HEK293T (cell line): ENCODE measurements around the gene DLD.
"Not testable (repeated sequence)": the region's sequence is repeated elsewhere in the genome, so short reads cannot be mapped to it uniquely, and the experiment has no call there.

Source experiments
- CTCF ChIA-PET: fragments of 350-600 bp; formaldehyde crosslinking; extraction: SDS; loops from one replicate; lab custom pipeline; 2021; ENCODE audit warnings: antibody characterized with exemption, inconsistent platforms; lab: Yijun Ruan, JAX
- POLR2A ChIA-PET: fragments of 350-600 bp; formaldehyde crosslinking; extraction: SDS; loops from one replicate; lab custom pipeline; 2020; ENCODE audit warnings: antibody characterized with exemption, inconsistent platforms; lab: Yijun Ruan, JAX
- DNase-seq: peaks from one replicate; pipeline ENCODE4 v3.0.0; 2012; ENCODE audit warnings: mixed read lengths; ENCODE audit errors: extremely low spot score
- ARNT ChIP-seq: fragments of 450-650 bp; IDR thresholded peaks from 2 replicates; pipeline ENCODE4 v1.6.1; 2017; ENCODE audit warnings: mild to moderate bottlenecking
- BHLHE40 ChIP-seq: fragments of 450-650 bp; IDR thresholded peaks from 2 replicates; pipeline ENCODE4 v1.6.1; 2016; ENCODE audit warnings: mild to moderate bottlenecking, moderate library complexity, borderline replicate concordance
- CTBP1 ChIP-seq: fragments of 450-650 bp; IDR thresholded peaks from 2 replicates; pipeline ENCODE4 v1.6.1; 2016; ENCODE audit warnings: borderline replicate concordance
- ELF4 ChIP-seq: fragments of 450-650 bp; IDR thresholded peaks from 2 replicates; pipeline ENCODE4 v1.6.1; 2017; ENCODE audit warnings: antibody characterized with exemption
- FOXA1 ChIP-seq: fragments of 450-650 bp; IDR thresholded peaks from 2 replicates; pipeline ENCODE4 v1.6.1; 2016; ENCODE audit warnings: mild to moderate bottlenecking
- FOXK2 ChIP-seq: fragments of 450-650 bp; IDR thresholded peaks from 2 replicates; pipeline ENCODE4 v1.6.1; 2016; ENCODE audit warnings: mild to moderate bottlenecking
- FOXM1 ChIP-seq: fragments of 450-650 bp; IDR thresholded peaks from 2 replicates; pipeline ENCODE4 v1.6.1; 2017; ENCODE audit warnings: mild to moderate bottlenecking, borderline replicate concordance
- HDGF ChIP-seq: fragments of 450-650 bp; IDR thresholded peaks from 2 replicates; pipeline ENCODE4 v1.6.1; 2017; ENCODE audit warnings: antibody characterized with exemption, borderline replicate concordance
- L3MBTL2 ChIP-seq: fragments of 450-650 bp; conservative IDR thresholded peaks from 2 replicates; pipeline ENCODE4 v1.6.1; 2016; ENCODE audit warnings: mild to moderate bottlenecking
- LEF1 ChIP-seq: fragments of 450-650 bp; IDR thresholded peaks from 2 replicates; pipeline ENCODE4 v1.6.1; 2017; ENCODE audit warnings: mild to moderate bottlenecking, borderline replicate concordance
- NFRKB ChIP-seq: fragments of 450-650 bp; IDR thresholded peaks from 2 replicates; pipeline ENCODE4 v1.6.1; 2016; ENCODE audit warnings: mild to moderate bottlenecking, moderate library complexity
- SP1 ChIP-seq: fragments of 450-650 bp; IDR thresholded peaks from 2 replicates; pipeline ENCODE4 v1.6.1; 2017
- SUZ12 ChIP-seq: fragments of 450-650 bp; IDR thresholded peaks from 2 replicates; pipeline ENCODE4 v1.6.1; 2016; ENCODE audit warnings: mild to moderate bottlenecking
- TARDBP ChIP-seq: fragments of 450-650 bp; IDR thresholded peaks from 2 replicates; pipeline ENCODE4 v1.6.1; 2016
- ZNF384 ChIP-seq: fragments of 450-650 bp; IDR thresholded peaks from 2 replicates; pipeline ENCODE4 v1.6.1; 2016
- TF ChIP-seq, protein P1 (sequence below): fragments of 450-650 bp; IDR thresholded peaks from 2 replicates; pipeline ENCODE4 v1.6.1; 2016

The DLD gene

DNA sequence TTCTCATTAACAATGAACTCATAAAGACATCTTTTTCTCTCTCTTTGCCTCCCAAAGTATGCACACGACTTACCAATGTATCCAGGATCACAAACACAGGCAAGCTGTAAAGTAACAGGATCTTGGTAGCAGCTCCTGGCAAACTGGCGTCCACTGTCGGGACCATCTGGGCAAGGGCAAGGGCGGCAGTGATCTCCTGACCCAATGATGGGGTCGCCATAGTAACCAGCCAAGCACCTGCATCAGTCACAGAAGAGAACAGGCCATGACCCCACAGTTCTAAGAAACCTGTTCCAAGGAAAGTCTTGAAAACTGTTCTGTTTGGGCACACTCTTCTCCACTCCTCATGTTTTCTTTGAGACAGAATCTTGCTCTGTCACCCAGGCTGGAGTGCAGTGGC is 64.4 kb downstream of the DLD start:
- CTCF ChIA-PET = no interaction called here
- DNase-seq = no peak

DNA sequence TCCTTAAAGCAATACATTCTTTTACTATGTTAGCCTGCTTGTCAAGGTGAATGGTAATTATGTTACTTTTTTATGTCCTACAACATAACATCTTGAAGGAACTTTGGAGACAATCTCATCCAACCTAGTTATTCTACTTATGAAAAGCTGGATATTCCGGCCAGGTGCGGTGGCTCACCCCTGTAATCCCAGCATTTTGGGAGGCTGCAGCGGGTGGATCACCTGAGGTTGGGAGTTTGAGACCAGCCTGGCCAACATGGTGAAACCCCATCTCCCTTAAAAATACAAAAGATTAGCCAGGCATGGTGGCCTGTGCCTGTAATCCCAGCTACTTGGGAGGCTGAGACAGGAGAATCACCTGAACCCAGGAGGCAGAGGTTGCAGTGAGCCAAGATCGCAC is 66.0 kb downstream of the DLD start:
- DNase-seq, CTCF ChIA-PET, POLR2A ChIA-PET: not testable (repeated sequence)

More for the DNA sequence above, 64.4 kb downstream of the DLD start:
- TF ChIP-seq ELF4 (no peak), SUZ12 (no peak), L3MBTL2 (no peak), TARDBP (no peak), FOXM1 (no peak), CTBP1 (no peak), FOXA1 (no peak), ZNF384 (no peak), FOXK2 (no peak)
- TF ChIP-seq, protein P1, sequence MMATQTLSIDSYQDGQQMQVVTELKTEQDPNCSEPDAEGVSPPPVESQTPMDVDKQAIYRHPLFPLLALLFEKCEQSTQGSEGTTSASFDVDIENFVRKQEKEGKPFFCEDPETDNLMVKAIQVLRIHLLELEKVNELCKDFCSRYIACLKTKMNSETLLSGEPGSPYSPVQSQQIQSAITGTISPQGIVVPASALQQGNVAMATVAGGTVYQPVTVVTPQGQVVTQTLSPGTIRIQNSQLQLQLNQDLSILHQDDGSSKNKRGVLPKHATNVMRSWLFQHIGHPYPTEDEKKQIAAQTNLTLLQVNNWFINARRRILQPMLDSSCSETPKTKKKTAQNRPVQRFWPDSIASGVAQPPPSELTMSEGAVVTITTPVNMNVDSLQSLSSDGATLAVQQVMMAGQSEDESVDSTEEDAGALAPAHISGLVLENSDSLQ = no peak
- POLR2A ChIA-PET = no interaction called here

DNA sequence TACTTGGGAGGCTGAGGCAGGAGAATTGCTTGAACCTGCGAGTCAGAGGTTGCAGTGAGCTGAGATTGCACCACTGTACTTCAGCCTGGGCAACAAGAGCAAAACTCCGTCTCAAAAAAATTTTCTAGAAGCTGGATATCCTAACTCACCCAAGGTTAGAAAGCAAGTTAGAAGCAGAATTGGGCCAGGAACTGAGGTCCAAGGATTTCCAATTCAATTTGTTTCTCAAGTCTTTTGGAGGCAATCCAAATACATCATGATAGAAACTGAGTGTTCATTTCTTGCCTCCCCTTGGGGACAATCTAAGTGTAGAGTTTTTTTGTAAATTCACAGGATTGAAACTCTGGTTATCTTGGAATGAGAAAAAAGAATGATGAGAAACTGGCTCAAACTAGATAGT is 66.5 kb downstream of the DLD start:
- CTCF ChIA-PET = no interaction called here

DNA sequence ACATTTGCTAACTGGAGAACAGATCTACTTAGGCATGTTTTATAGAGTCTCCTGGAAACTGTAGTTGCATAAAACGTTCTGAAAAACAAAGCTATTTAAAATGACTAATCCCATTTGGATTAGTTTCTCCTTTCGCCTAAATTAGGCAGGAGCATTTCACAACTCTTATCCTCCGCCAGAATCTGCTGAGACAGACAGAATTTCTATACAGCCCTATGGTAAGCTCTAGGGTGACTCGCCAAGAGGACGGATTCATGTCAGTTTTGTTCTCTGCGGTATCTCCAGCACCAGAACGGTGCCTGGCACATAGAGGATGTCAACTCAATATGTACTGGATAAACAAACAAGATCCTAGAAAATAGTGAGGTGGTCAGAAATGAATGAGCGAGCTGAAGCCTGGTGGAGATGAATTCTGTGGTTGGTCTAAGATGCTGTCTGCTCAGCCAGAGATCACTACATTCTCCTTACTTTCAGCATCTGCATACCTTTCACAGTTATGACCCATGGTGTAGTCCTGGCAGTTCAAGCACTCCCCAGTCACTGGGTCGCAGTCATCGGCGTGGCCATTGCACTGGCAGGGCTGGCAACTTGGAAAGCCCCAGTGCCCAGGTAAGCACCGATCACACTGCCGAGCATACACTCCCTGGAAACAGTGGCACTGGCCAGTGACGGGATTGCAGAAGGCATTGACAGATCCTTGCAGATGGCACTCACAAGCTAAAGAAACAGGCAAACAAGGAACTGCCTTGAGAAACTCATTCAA is 68.0 kb downstream of the DLD start:
- ChIA-PET POLR2A (no interaction called here), CTCF (no interaction called here)
- no peak for DNase-seq
- TF ChIP-seq TARDBP (no peak), CTBP1 (no peak), ARNT (no peak), FOXM1 (no peak), NFRKB (no peak), BHLHE40 (no peak), FOXA1 (no peak), ZNF384 (no peak), SP1 (no peak), HDGF (no peak), SUZ12 (no peak), L3MBTL2 (no peak), LEF1 (no peak), ELF4 (no peak), FOXK2 (no peak)
- TF ChIP-seq, protein P1 = no peak

More for the DNA sequence above, 66.5 kb downstream of the DLD start:
- TF ChIP-seq ARNT (no peak), CTBP1 (no peak), HDGF (no peak), ZNF384 (no peak), SUZ12 (no peak), FOXA1 (no peak), BHLHE40 (no peak), L3MBTL2 (no peak), SP1 (no peak)
- TF ChIP-seq, protein P1 = no peak
- DNase-seq = no peak
- POLR2A ChIA-PET = no interaction called here

DNA sequence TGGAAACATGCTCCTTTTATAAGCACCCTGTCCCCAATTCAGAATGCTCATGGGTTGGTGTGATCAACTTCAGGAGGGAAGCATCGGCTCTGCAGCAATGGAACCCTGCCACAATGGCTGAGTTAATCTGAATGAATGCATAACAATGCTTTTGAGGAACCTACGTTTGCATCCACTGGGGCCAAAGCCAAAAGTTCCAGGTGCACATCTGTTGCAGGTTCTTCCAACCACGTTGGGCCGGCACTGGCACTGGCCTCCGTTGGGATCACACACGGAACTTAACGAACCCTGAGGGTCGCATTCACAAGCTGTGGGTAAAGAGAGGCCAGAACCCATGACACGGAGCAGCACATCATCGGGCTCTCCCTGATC is 68.5 kb downstream of the DLD start:
- TF ChIP-seq SUZ12 = no peak
- no peak for DNase-seq
- ChIA-PET POLR2A (no interaction called here), CTCF (no interaction called here)

DNA sequence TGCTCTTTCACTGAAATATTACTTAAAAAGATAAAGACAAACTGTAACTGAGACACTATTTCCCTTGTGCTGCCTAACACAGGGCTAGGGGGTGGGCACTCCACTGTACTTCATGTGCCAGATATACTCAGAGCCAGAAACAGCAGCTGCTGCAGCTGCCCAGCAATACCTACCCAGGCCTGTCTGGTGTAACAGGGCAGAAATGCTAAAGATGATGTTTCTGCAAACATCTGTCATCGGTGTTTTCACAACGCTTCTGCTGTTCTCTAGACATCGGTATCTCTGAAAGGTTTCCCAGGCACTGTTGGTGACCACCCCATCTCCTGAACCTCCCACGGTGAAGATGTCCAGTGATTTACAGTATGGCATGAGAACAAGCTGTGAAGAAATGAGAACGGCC is 69.3 kb downstream of the DLD start:
- ChIA-PET POLR2A (no interaction called here), CTCF (no interaction called here)
- TF ChIP-seq NFRKB (no peak), LEF1 (no peak), TARDBP (no peak), ARNT (no peak), ELF4 (no peak), BHLHE40 (no peak), FOXA1 (no peak), SP1 (no peak)
- TF ChIP-seq, protein P1 = no peak
- DNase-seq = no peak

DNA sequence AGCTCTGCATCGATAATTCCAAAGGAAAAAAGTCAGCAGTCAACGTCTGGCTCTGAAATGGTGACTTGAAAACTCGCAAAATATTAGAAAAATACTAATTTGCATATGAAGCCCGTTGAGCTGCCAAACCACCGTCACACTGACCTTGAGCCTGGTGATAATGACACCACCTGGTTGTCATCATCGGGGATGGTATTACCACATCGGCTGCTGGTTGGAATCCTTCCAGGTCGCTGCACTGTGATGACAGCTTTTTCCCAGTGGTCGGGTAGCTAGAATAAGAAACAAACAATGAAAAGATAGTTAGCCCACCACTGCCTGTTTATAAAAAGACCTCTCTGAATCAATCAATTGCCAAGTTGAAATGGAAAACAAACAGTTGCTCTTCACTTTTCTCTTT is 70.4 kb downstream of the DLD start:
- DNase-seq = no peak
- TF ChIP-seq, protein P1 = no peak
- TF ChIP-seq NFRKB (no peak), FOXK2 (no peak), ELF4 (no peak), SUZ12 (no peak), SP1 (no peak)
- ChIA-PET CTCF (no interaction called here), POLR2A (no interaction called here)
